Measurements from ENCODE around the gene CNTLN. TPM values are rescaled to one million over a fixed set of nuclear protein-coding genes. Genes with fewer than 3 reads are reported as not detected.

The CNTLN gene
- total RNA-seq, 1 donor from 2014 or later, result 10.1 TPM

DNA sequence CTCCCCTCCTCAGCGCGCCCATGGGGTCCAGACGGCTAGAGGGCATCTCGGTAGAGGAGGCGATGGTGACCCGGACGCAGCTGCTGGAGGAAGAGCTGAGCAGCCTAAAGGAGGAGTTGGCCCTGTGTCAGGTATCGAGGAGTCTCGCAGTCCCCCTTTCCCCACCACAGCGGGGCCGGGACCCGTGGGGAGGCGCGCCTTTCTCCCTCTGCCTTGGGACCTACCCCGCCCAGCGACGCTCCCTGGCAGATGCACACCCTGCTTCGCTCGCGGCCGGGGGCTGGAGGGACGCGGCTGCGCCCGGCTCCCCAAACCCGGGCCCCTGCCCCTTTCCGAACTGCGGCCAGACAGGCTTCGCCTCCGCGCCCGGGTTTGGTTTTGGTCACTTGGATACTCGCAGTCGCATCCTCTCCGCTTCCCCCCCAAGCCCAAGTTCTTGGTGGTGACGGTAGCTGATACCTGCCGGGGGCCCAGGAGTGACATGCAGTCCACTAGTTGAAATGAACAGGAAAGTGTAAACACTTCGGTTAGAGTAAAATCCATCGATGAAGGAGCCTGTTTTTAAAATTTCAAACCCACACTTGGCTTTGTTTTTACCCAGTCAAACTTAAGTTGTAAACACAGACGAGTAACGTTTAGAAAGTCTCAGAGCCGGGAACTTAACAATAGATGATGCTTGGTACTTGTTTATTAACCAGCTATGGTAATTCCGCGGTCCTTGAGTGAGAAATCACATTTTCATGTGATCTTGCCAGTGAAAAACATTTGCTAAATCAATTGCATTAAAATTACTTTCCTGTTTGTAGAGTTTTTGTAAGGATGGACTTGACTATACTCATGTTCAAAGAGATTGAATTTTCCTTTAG is 688 bp downstream of the CNTLN start:
- peak overlapping the region; percentile 57 for H3K27ac Mint-ChIP-seq
- Histone ChIP-seq H3K9ac (no peak overlapping the region), H3K9me3 (ENCODE audit: low read depth) (no peaks in the 10 kb centered on the region), H3K79me2 (ENCODE audit: low read depth) (peaks cover 16% of the 10 kb centered on the region), H3K27ac (no peak overlapping the region), H4K20me1 (ENCODE audit: low read depth) (no peaks in the 10 kb centered on the region), H2AFZ (replicated peaks) (peak overlapping the region; percentile 91), H3K27me3 (peaks cover 19% of the 10 kb centered on the region), H3K4me3 (peak overlapping the region; percentile 58), H3K36me3 (no peaks in the 10 kb centered on the region), H3K4me2 (peak overlapping the region; percentile 81), H3K4me1 (no peaks in the 10 kb centered on the region), H3F3A (ENCODE audit: low read depth) (no peaks in the 10 kb centered on the region)
- H3K4me3 Mint-ChIP-seq, result peak overlapping the region; percentile 85
- TF ChIP-seq EZH2phosphoT487 (IDR thresholded peaks at IDR 0.05) (no peak), EZH2 (IDR thresholded peaks at IDR 0.05) (no peak)
- TF ChIP-seq, protein P1, sequence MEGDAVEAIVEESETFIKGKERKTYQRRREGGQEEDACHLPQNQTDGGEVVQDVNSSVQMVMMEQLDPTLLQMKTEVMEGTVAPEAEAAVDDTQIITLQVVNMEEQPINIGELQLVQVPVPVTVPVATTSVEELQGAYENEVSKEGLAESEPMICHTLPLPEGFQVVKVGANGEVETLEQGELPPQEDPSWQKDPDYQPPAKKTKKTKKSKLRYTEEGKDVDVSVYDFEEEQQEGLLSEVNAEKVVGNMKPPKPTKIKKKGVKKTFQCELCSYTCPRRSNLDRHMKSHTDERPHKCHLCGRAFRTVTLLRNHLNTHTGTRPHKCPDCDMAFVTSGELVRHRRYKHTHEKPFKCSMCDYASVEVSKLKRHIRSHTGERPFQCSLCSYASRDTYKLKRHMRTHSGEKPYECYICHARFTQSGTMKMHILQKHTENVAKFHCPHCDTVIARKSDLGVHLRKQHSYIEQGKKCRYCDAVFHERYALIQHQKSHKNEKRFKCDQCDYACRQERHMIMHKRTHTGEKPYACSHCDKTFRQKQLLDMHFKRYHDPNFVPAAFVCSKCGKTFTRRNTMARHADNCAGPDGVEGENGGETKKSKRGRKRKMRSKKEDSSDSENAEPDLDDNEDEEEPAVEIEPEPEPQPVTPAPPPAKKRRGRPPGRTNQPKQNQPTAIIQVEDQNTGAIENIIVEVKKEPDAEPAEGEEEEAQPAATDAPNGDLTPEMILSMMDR (IDR thresholded peaks at IDR 0.05), result no peak
- peak; percentile 64 for DNase-seq (ENCODE audit: low spot score)
- H3K4me1 Mint-ChIP-seq, result peaks cover 15% of the 10 kb centered on the region
- peaks cover 6% of the 10 kb centered on the region for H3K27me3 Mint-ChIP-seq (ENCODE audit: insufficient read depth, low read depth)
- H3K9me3 Mint-ChIP-seq, result peaks cover 3% of the 10 kb centered on the region
- H3K36me3 Mint-ChIP-seq, result peaks cover 21% of the 10 kb centered on the region

DNA sequence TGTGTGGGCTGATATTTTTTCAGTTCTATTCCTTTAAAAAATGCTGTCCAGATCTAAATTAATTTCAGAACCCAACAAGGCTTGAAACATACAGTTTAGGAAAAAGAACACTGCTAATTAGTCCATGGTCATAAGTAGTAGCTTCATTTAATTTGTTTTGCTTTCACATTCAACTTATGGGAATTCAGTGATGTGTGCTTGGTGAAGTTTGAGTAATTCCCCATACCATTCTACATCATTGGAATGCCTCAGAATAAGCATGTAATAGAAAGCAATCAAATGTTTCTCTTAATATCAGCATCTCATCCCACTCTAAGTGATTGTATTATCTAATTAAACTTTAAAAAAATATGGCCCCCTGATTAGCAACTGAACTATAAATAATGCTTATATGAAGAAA is 2.7 kb downstream of the CNTLN start:
- no peak overlapping the region for H3K9ac ChIP-seq
- H3K4me3 ChIP-seq, result no peak overlapping the region
- Mint-ChIP-seq H3K4me1 (peaks cover 15% of the 10 kb centered on the region), H3K4me3 (no peak overlapping the region), H3K27ac (no peak overlapping the region), H3K27me3 (ENCODE audit: insufficient read depth, low read depth) (peaks cover 4% of the 10 kb centered on the region), H3K36me3 (peaks cover 24% of the 10 kb centered on the region), H3K9me3 (peaks cover 3% of the 10 kb centered on the region)
- TF ChIP-seq, protein P1 (IDR thresholded peaks at IDR 0.05), result no peak
- TF ChIP-seq EZH2 (IDR thresholded peaks at IDR 0.05), result no peak
- no peak for TF ChIP-seq EZH2phosphoT487 (IDR thresholded peaks at IDR 0.05)
- no peaks in the 10 kb centered on the region for H3K9me3 ChIP-seq (ENCODE audit: low read depth)
- H2AFZ ChIP-seq (replicated peaks), result no peak overlapping the region
- no peak overlapping the region for H3K4me2 ChIP-seq
- peaks cover 19% of the 10 kb centered on the region for H3K27me3 ChIP-seq
- no peaks in the 10 kb centered on the region for H3F3A ChIP-seq (ENCODE audit: low read depth)
- H4K20me1 ChIP-seq (ENCODE audit: low read depth), result no peaks in the 10 kb centered on the region
- peaks cover 16% of the 10 kb centered on the region for H3K79me2 ChIP-seq (ENCODE audit: low read depth)
- no peak overlapping the region for H3K27ac ChIP-seq
- H3K4me1 ChIP-seq, result no peaks in the 10 kb centered on the region
- no peaks in the 10 kb centered on the region for H3K36me3 ChIP-seq
- no peak for DNase-seq (ENCODE audit: low spot score)

DNA sequence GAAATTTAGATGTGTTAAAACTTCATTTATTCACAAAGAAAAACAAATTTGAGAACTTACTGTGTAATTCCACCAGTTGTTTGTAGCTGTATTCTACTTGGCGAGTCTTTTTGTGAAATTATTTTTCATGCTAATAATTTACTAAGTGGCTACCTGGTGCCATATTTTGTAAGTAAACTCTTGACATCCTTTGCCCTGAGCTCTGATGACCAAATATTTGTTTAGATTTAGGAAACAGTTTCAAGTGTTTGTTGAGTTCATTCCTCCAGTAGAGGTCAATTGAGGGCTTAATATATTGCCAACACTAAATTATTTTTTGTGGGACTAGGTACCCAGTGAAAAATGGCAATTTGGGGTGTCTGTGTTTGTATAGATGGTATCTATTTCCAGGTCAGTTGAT is 3.7 kb downstream of the CNTLN start:
- peaks cover 16% of the 10 kb centered on the region for H3K79me2 ChIP-seq (ENCODE audit: low read depth)

DNA sequence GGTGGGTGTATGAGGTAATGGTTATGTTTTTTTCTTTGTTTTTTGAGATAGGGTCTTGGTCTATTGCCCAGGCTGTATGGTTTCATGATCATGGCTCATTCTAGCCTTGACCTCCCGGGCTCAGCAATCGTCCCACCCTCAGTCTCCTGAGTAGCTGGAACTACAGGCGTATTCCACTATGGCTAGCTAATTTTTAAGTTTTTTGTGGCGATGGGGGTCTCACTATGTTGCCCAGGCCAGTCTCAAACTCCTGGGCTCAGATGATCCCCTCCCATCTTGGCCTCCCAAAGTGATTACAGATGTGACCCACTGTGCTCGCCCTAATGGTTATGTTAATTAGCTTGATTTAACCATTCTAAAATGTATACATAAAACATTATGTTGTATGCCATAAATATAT is 5.6 kb downstream of the CNTLN start:
- Mint-ChIP-seq H3K27me3 (ENCODE audit: insufficient read depth, low read depth) (no peaks in the 10 kb centered on the region), H3K4me1 (peaks cover 8% of the 10 kb centered on the region), H3K4me3 (no peak overlapping the region), H3K9me3 (peaks cover 3% of the 10 kb centered on the region), H3K36me3 (peaks cover 40% of the 10 kb centered on the region), H3K27ac (no peak overlapping the region)
- Histone ChIP-seq H3K4me3 (no peak overlapping the region), H3K4me1 (no peaks in the 10 kb centered on the region), H4K20me1 (ENCODE audit: low read depth) (no peaks in the 10 kb centered on the region), H3F3A (ENCODE audit: low read depth) (no peaks in the 10 kb centered on the region), H3K9ac (no peak overlapping the region), H3K36me3 (peaks cover 6% of the 10 kb centered on the region), H3K27ac (no peak overlapping the region), H3K4me2 (no peak overlapping the region), H3K9me3 (ENCODE audit: low read depth) (no peaks in the 10 kb centered on the region), H3K79me2 (ENCODE audit: low read depth) (peaks cover 16% of the 10 kb centered on the region), H3K27me3 (peaks cover 9% of the 10 kb centered on the region), H2AFZ (replicated peaks) (no peak overlapping the region)
- TF ChIP-seq, protein P1 (IDR thresholded peaks at IDR 0.05), result no peak
- no peak for TF ChIP-seq EZH2phosphoT487 (IDR thresholded peaks at IDR 0.05)
- TF ChIP-seq EZH2 (IDR thresholded peaks at IDR 0.05), result no peak
- DNase-seq (ENCODE audit: low spot score), result no peak

More for the DNA sequence above, 3.7 kb downstream of the CNTLN start:
- peaks cover 4% of the 10 kb centered on the region for H3K27me3 Mint-ChIP-seq (ENCODE audit: insufficient read depth, low read depth)
- TF ChIP-seq EZH2phosphoT487 (IDR thresholded peaks at IDR 0.05), result no peak
- Histone ChIP-seq H3K4me3 (no peak overlapping the region), H3K4me1 (no peaks in the 10 kb centered on the region), H3K4me2 (no peak overlapping the region), H3K36me3 (no peaks in the 10 kb centered on the region), H3F3A (ENCODE audit: low read depth) (no peaks in the 10 kb centered on the region), H2AFZ (replicated peaks) (no peak overlapping the region), H4K20me1 (ENCODE audit: low read depth) (no peaks in the 10 kb centered on the region), H3K9ac (no peak overlapping the region), H3K9me3 (ENCODE audit: low read depth) (no peaks in the 10 kb centered on the region), H3K27me3 (peaks cover 19% of the 10 kb centered on the region), H3K27ac (no peak overlapping the region)
- DNase-seq (ENCODE audit: low spot score), result no peak
- peaks cover 3% of the 10 kb centered on the region for H3K9me3 Mint-ChIP-seq
- peaks cover 30% of the 10 kb centered on the region for H3K36me3 Mint-ChIP-seq
- no peak overlapping the region for H3K4me3 Mint-ChIP-seq
- no peak overlapping the region for H3K27ac Mint-ChIP-seq
- H3K4me1 Mint-ChIP-seq, result peaks cover 15% of the 10 kb centered on the region
